H9 (cell line): ENCODE data around the gene HPS3. TPM values are rescaled to one million over a fixed set of nuclear protein-coding genes. Genes with fewer than 3 reads are reported as not detected.

Source experiments
- DNase-seq: peaks from one replicate; pipeline ENCODE4 v3.0.0-alpha.2; 2017
- H2AFZ ChIP-seq: one replicate; pipeline ENCODE4 v1.6.1; 2013; ENCODE audit warnings: mild to moderate bottlenecking, low read length, control low read depth, moderate library complexity
- H2AK5ac ChIP-seq: 2 replicates; pipeline ENCODE4 v1.6.1; 2013; ENCODE audit warnings: low read length, control low read depth, mixed read lengths; ENCODE audit not compliant: insufficient read length
- H2BK120ac ChIP-seq: one replicate; pipeline ENCODE4 v1.6.1; 2013; ENCODE audit warnings: low read depth, mild to moderate bottlenecking, low read length, control low read depth, inconsistent platforms; ENCODE audit not compliant: poor library complexity, severe bottlenecking
- H2BK12ac ChIP-seq: 2 replicates; pipeline ENCODE4 v1.6.1; 2013; ENCODE audit warnings: low read length, control low read depth, mixed read lengths, low read depth; ENCODE audit not compliant: insufficient read length
- H2BK15ac ChIP-seq: 2 replicates; pipeline ENCODE4 v1.6.1; 2013; ENCODE audit warnings: low read depth, low read length, control low read depth
- H2BK20ac ChIP-seq: one replicate; pipeline ENCODE4 v1.6.1; 2013; ENCODE audit warnings: low read depth, mild to moderate bottlenecking, low read length, control low read depth, inconsistent platforms; ENCODE audit not compliant: poor library complexity, severe bottlenecking
- H2BK5ac ChIP-seq: 2 replicates; pipeline ENCODE4 v1.6.1; 2013; ENCODE audit warnings: low read length, control low read depth, mixed read lengths; ENCODE audit not compliant: insufficient read length
- H3K14ac ChIP-seq: 2 replicates; pipeline ENCODE4 v1.6.1; 2013; ENCODE audit warnings: low read length, control low read depth; ENCODE audit not compliant: insufficient read depth
- H3K18ac ChIP-seq: 2 replicates; pipeline ENCODE4 v1.6.1; 2013; ENCODE audit warnings: low read depth, mild to moderate bottlenecking, mixed read lengths, low read length, control low read depth; ENCODE audit not compliant: insufficient read length
- H3K23ac ChIP-seq: 2 replicates; pipeline ENCODE4 v1.6.1; 2013; ENCODE audit warnings: low read length, control low read depth, mixed read lengths, low read depth; ENCODE audit not compliant: insufficient read length
- H3K23me2 ChIP-seq: 2 replicates; pipeline ENCODE4 v1.6.1; 2013; ENCODE audit warnings: low read depth, mild to moderate bottlenecking, mixed read lengths, low read length, control low read depth; ENCODE audit not compliant: insufficient read length, poor library complexity, severe bottlenecking
- H3K27ac ChIP-seq: 2 replicates; pipeline ENCODE4 v1.5.1; 2013; ENCODE audit warnings: low read length, control low read depth, mixed read lengths, low read depth; ENCODE audit not compliant: insufficient read length
- H3K27me3 ChIP-seq: 2 replicates; pipeline ENCODE4 v1.6.1; 2013; ENCODE audit warnings: low read length, control low read depth, inconsistent platforms; ENCODE audit not compliant: insufficient read depth
- H3K4ac ChIP-seq: 2 replicates; pipeline ENCODE4 v1.6.1; 2013; ENCODE audit warnings: low read depth, mild to moderate bottlenecking, control low read depth, inconsistent platforms, low read length, moderate library complexity
- H3K4me1 ChIP-seq: 2 replicates; pipeline ENCODE4 v1.6.1; 2013; ENCODE audit warnings: low read length, control low read depth, inconsistent platforms; ENCODE audit not compliant: insufficient read depth
- H3K4me2 ChIP-seq: 2 replicates; pipeline ENCODE4 v1.6.1; 2013; ENCODE audit warnings: low read length, control low read depth, mixed read lengths; ENCODE audit not compliant: insufficient read length, insufficient read depth
- H3K56ac ChIP-seq: 2 replicates; pipeline ENCODE4 v1.6.1; 2013; ENCODE audit warnings: low read depth, mild to moderate bottlenecking, mixed read lengths, low read length, control low read depth; ENCODE audit not compliant: insufficient read length
- H3K79me1 ChIP-seq: 2 replicates; pipeline ENCODE4 v1.6.1; 2013; ENCODE audit warnings: low read depth, mild to moderate bottlenecking, moderate library complexity, low read length, control low read depth, inconsistent platforms; ENCODE audit not compliant: insufficient read depth, poor library complexity, severe bottlenecking
- H3K79me2 ChIP-seq: 2 replicates; pipeline ENCODE4 v1.6.1; 2013; ENCODE audit warnings: low read length, control low read depth, inconsistent platforms; ENCODE audit not compliant: insufficient read depth
- H3K9ac ChIP-seq: 2 replicates; pipeline ENCODE4 v1.6.1; 2013; ENCODE audit warnings: low read length, control low read depth, mixed read lengths; ENCODE audit not compliant: insufficient read length; ENCODE audit errors: extremely low read depth
- H3K9me3 ChIP-seq: one replicate; pipeline ENCODE4 v1.6.1; 2013; ENCODE audit warnings: low read depth, low read length, inconsistent platforms; ENCODE audit not compliant: control insufficient read depth
- H3T11ph ChIP-seq: one replicate; pipeline ENCODE4 v1.6.1; 2013; ENCODE audit warnings: mild to moderate bottlenecking, low read length, control low read depth, inconsistent platforms
- H4K20me1 ChIP-seq: one replicate; pipeline ENCODE4 v1.6.1; 2013; ENCODE audit not compliant: control insufficient read depth, insufficient read length, insufficient read depth
- H4K5ac ChIP-seq: 2 replicates; pipeline ENCODE4 v1.6.1; 2013; ENCODE audit warnings: low read depth, mild to moderate bottlenecking, mixed read lengths, low read length, control low read depth; ENCODE audit not compliant: insufficient read length
- H4K8ac ChIP-seq: replicated peaks from 2 replicates; pipeline ENCODE4 v1.6.1; 2013; ENCODE audit warnings: low read length, control low read depth, mixed read lengths, low read depth; ENCODE audit not compliant: insufficient read length
- H4K91ac ChIP-seq: 2 replicates; pipeline ENCODE4 v1.6.1; 2013; ENCODE audit warnings: low read depth, mild to moderate bottlenecking, moderate library complexity, mixed read lengths, low read length, control low read depth; ENCODE audit not compliant: insufficient read length
- H3K27ac Mint-ChIP-seq, 3 experiments: 2 replicates in 2 of 3; 3 replicates in 1 of 3; pipeline ENCODE4 v1.8.0; 2020 to 2021; ENCODE audit warnings: mixed read lengths in 3 of 3, mild to moderate bottlenecking in 1 of 3, moderate library complexity in 1 of 3
- H3K27me3 Mint-ChIP-seq: 2 replicates; pipeline ENCODE4 v1.8.0; 2021; ENCODE audit warnings: low read depth, mild to moderate bottlenecking, moderate library complexity, mixed read lengths
- H3K36me3 Mint-ChIP-seq, 3 experiments: 2 replicates in 2 of 3; 3 replicates in 1 of 3; pipeline ENCODE4 v1.8.0; 2020 to 2021; ENCODE audit warnings: low read depth in 3 of 3, mixed read lengths in 3 of 3; ENCODE audit not compliant: insufficient read depth in 1 of 3
- H3K4me1 Mint-ChIP-seq, 2 experiments: 2 replicates each; pipeline ENCODE4 v1.8.0; 2020; ENCODE audit warnings: mixed read lengths in 2 of 2
- H3K4me3 Mint-ChIP-seq, 2 experiments: 2 replicates in 1 of 2; 3 replicates in 1 of 2; pipeline ENCODE4 v1.8.0; 2020 to 2021; ENCODE audit warnings: mild to moderate bottlenecking in 2 of 2, mixed read lengths in 2 of 2, moderate library complexity in 1 of 2
- H3K9me3 Mint-ChIP-seq, 2 experiments: 2 replicates in 1 of 2; 3 replicates in 1 of 2; pipeline ENCODE4 v1.8.0; 2020; ENCODE audit warnings: mild to moderate bottlenecking in 2 of 2, mixed read lengths in 2 of 2, moderate library complexity in 1 of 2
- CTCF ChIP-seq: fragments of 200-600 bp; sonication (generic); conservative IDR thresholded peaks from 3 replicates; pipeline ENCODE4 v1.8.0; 2021; ENCODE audit warnings: antibody characterized with exemption, mild to moderate bottlenecking
- WGBS: extraction: QIAGEN DNeasy Blood & Tissue Kit; methylation state at CpG from one replicate; pipeline ENCODE4 v1.1.7; 2013; ENCODE audit warnings: missing lambda C conversion rate, low lambda C conversion rate, mixed read lengths; ENCODE audit not compliant: insufficient read length; ENCODE audit errors: extremely low coverage; 5-methylcytosine and 5-hydroxymethylcytosine counted together
- total RNA-seq: library from RNA; stranded (reverse); gene quantifications from 2 replicates; pipeline ENCODE4 v1.2.1, GENCODE V29; 2021

HPS3 gene
- total RNA-seq, 1 experiment from 2014 or later = 46.5 TPM

GRCh38 chr3:149215515-149215914 is 86.1 kb downstream of the HPS3 start:
- Histone ChIP-seq H3K27me3 (no peaks in the 10 kb centered on the region), H2BK5ac (no peak overlapping the region), H2BK15ac (no peak overlapping the region), H3K9ac (no peak overlapping the region), H2BK12ac (no peak overlapping the region), H3K4ac (no peak overlapping the region), H4K91ac (no peak overlapping the region), H3K14ac (no peak overlapping the region), H2AFZ (no peak overlapping the region), H2BK120ac (no peak overlapping the region), H3K4me2 (no peak overlapping the region), H4K5ac (no peak overlapping the region), H4K8ac (no peak overlapping the region), H3K56ac (no peak overlapping the region), H3K79me2 (no peaks in the 10 kb centered on the region), H2BK20ac (no peak overlapping the region), H4K20me1 (no peaks in the 10 kb centered on the region), H3K27ac (no peak overlapping the region), H2AK5ac (no peak overlapping the region), H3T11ph (no peak overlapping the region), H3K79me1 (no peaks in the 10 kb centered on the region), H3K9me3 (no peaks in the 10 kb centered on the region), H3K23me2 (no peaks in the 10 kb centered on the region), H3K4me1 (no peaks in the 10 kb centered on the region), H3K23ac (no peak overlapping the region), H3K18ac (no peak overlapping the region)
- H3K36me3 Mint-ChIP-seq = peaks cover 0 to 9% (median 4%) of the 10 kb centered on the region in 3 experiments; a peak in 3 of 7 replicates
- H3K27ac Mint-ChIP-seq = no peak overlapping the region
- H3K4me1 Mint-ChIP-seq = peaks cover 12 to 13% of the 10 kb centered on the region in 2 experiments
- no peak overlapping the region for H3K4me3 Mint-ChIP-seq
- no peaks in the 10 kb centered on the region for H3K27me3 Mint-ChIP-seq
- peaks cover 3 to 8% of the 10 kb centered on the region in 2 experiments; a peak in 4 of 5 replicates for H3K9me3 Mint-ChIP-seq
- WGBS = no CpG with 5 or more reads among the region's 2 CpGs
- no peak for DNase-seq
- TF ChIP-seq CTCF = no peak
